HUES64 (cell line): Measurements from ENCODE around the gene GAB1.

Experiments
- H3K27ac ChIP-seq: 2 replicates; pipeline ENCODE4 v1.7.0; 2013; ENCODE audit warnings: low read depth, low read length, inconsistent platforms
- H3K27me3 ChIP-seq: 2 replicates; pipeline ENCODE4 v1.6.1; 2013; ENCODE audit warnings: mild to moderate bottlenecking, low read length; ENCODE audit not compliant: insufficient read depth
- H3K36me3 ChIP-seq: 2 replicates; pipeline ENCODE4 v1.6.1; 2013; ENCODE audit warnings: mild to moderate bottlenecking, low read length; ENCODE audit not compliant: insufficient read depth
- H3K4me1 ChIP-seq: 2 replicates; pipeline ENCODE4 v1.6.1; 2013; ENCODE audit warnings: mild to moderate bottlenecking, low read length, moderate library complexity; ENCODE audit not compliant: insufficient read depth
- H3K4me3 ChIP-seq: 2 replicates; pipeline ENCODE4 v1.5.1; 2013; ENCODE audit warnings: mild to moderate bottlenecking, low read length, moderate library complexity
- H3K9ac ChIP-seq: 2 replicates; pipeline ENCODE4 v1.6.1; 2013; ENCODE audit warnings: mild to moderate bottlenecking, low read depth, low read length
- H3K9me3 ChIP-seq: 2 replicates; pipeline ENCODE4 v1.6.1; 2013; ENCODE audit warnings: low read depth, low read length; ENCODE audit not compliant: insufficient read depth
- WGBS: fragments of 150-250, 120-280 bp; methylation state at CpG from one replicate; pipeline ENCODE4 v1.1.7; 2013; ENCODE audit warnings: missing lambda C conversion rate; 5-methylcytosine and 5-hydroxymethylcytosine counted together

The GAB1 gene

GRCh38 chr4:143306788-143307187 lies 29.9 kb upstream of the GAB1 start:
- Histone ChIP-seq H3K4me1 (no peaks in the 10 kb centered on the region), H3K9me3 (no peaks in the 10 kb centered on the region), H3K27me3 (no peaks in the 10 kb centered on the region), H3K27ac (no peak overlapping the region), H3K9ac (no peak overlapping the region), H3K4me3 (no peak overlapping the region), H3K36me3 (no peaks in the 10 kb centered on the region)
- WGBS: 93% methylated on average over 3 of the region's 3 CpGs

- H3K27ac ChIP-seq: no peak overlapping the region
- no peak overlapping the region for H3K9ac ChIP-seq
- H3K4me1 ChIP-seq: no peaks in the 10 kb centered on the region
- H3K4me3 ChIP-seq: no peak overlapping the region
- H3K27me3 ChIP-seq: no peaks in the 10 kb centered on the region
- no peaks in the 10 kb centered on the region for H3K9me3 ChIP-seq
- 96% methylated on average over 1 of the region's 1 CpG for WGBS
- H3K36me3 ChIP-seq: no peaks in the 10 kb centered on the region
Observed at GRCh38 chr4:143307531-143307930, 29.1 kb upstream of the GAB1 start.

- no peaks in the 10 kb centered on the region for H3K27me3 ChIP-seq
- H3K9me3 ChIP-seq: no peaks in the 10 kb centered on the region
- no peak overlapping the region for H3K27ac ChIP-seq
- no peak overlapping the region for H3K9ac ChIP-seq
- H3K4me1 ChIP-seq: no peaks in the 10 kb centered on the region
- H3K4me3 ChIP-seq: no peak overlapping the region
- no peaks in the 10 kb centered on the region for H3K36me3 ChIP-seq
Observed at GRCh38 chr4:143308377-143308776, 28.3 kb upstream of the GAB1 start.

- H3K4me3 ChIP-seq: no peak overlapping the region
- H3K9me3 ChIP-seq: no peaks in the 10 kb centered on the region
- no peaks in the 10 kb centered on the region for H3K36me3 ChIP-seq
- 92% methylated on average over 3 of the region's 3 CpGs for WGBS
- no peak overlapping the region for H3K27ac ChIP-seq
- H3K27me3 ChIP-seq: no peaks in the 10 kb centered on the region
- H3K9ac ChIP-seq: no peak overlapping the region
- H3K4me1 ChIP-seq: no peaks in the 10 kb centered on the region
Observed at GRCh38 chr4:143311924-143312323, 24.8 kb upstream of the GAB1 start.

- Histone ChIP-seq H3K36me3 (no peaks in the 10 kb centered on the region), H3K27ac (no peak overlapping the region), H3K4me1 (no peaks in the 10 kb centered on the region), H3K9me3 (no peaks in the 10 kb centered on the region), H3K27me3 (no peaks in the 10 kb centered on the region), H3K9ac (no peak overlapping the region), H3K4me3 (no peak overlapping the region)
- no CpG with 5 or more reads among the region's 1 CpG for WGBS
Observed at GRCh38 chr4:143313521-143313920, 23.2 kb upstream of the GAB1 start.

- no peaks in the 10 kb centered on the region for H3K9me3 ChIP-seq
- H3K36me3 ChIP-seq: no peaks in the 10 kb centered on the region
- no peak overlapping the region for H3K4me3 ChIP-seq
- H3K27me3 ChIP-seq: no peaks in the 10 kb centered on the region
- H3K9ac ChIP-seq: no peak overlapping the region
- no peaks in the 10 kb centered on the region for H3K4me1 ChIP-seq
- H3K27ac ChIP-seq: no peak overlapping the region
Observed at GRCh38 chr4:143313996-143314395, 22.7 kb upstream of the GAB1 start.

- no peak overlapping the region for H3K27ac ChIP-seq
- no peaks in the 10 kb centered on the region for H3K27me3 ChIP-seq
- 25% methylated on average over 1 of the region's 1 CpG for WGBS
Observed at GRCh38 chr4:143320113-143320512, 16.6 kb upstream of the GAB1 start.

GRCh38 chr4:143326735-143327134 lies 9.9 kb upstream of the GAB1 start:
- Histone ChIP-seq H3K9me3 (no peaks in the 10 kb centered on the region), H3K36me3 (no peaks in the 10 kb centered on the region), H3K27ac (no peak overlapping the region), H3K27me3 (no peaks in the 10 kb centered on the region), H3K9ac (no peak overlapping the region), H3K4me3 (no peak overlapping the region), H3K4me1 (no peaks in the 10 kb centered on the region)
- WGBS: 100% methylated on average over 1 of the region's 4 CpGs

More at GRCh38 chr4:143320113-143320512, 16.6 kb upstream of the GAB1 start:
- H3K36me3 ChIP-seq: no peaks in the 10 kb centered on the region
- peaks cover 3% of the 10 kb centered on the region; the same call in 1 of the 2 replicates for H3K4me1 ChIP-seq
- no peak overlapping the region for H3K9ac ChIP-seq
- H3K9me3 ChIP-seq: no peaks in the 10 kb centered on the region
- no peak overlapping the region for H3K4me3 ChIP-seq

GRCh38 chr4:143329985-143330384 lies 6.7 kb upstream of the GAB1 start:
- Histone ChIP-seq H3K9ac (no peak overlapping the region), H3K4me3 (no peak overlapping the region), H3K27me3 (no peaks in the 10 kb centered on the region), H3K27ac (no peak overlapping the region), H3K4me1 (no peaks in the 10 kb centered on the region), H3K9me3 (no peaks in the 10 kb centered on the region), H3K36me3 (no peaks in the 10 kb centered on the region)
- 87% methylated on average over 6 of the region's 6 CpGs for WGBS

- Histone ChIP-seq H3K9ac (peak overlapping the region; percentile 71), H3K4me1 (peaks cover 6% of the 10 kb centered on the region; the same call in 1 of the 2 replicates), H3K27ac (peak overlapping the region; percentile 89), H3K36me3 (no peaks in the 10 kb centered on the region), H3K9me3 (no peaks in the 10 kb centered on the region), H3K4me3 (peak overlapping the region; percentile 85), H3K27me3 (peaks cover 4% of the 10 kb centered on the region; the same call in 1 of the 2 replicates)
- WGBS: under 1% methylated on average over 80 of the region's 85 CpGs
Observed at GRCh38 chr4:143335979-143336780, 496 bp upstream of the GAB1 start.

GRCh38 chr4:143337600-143338287 lies 1.1 kb downstream of the GAB1 start:
- peaks cover 4% of the 10 kb centered on the region; the same call in 1 of the 2 replicates for H3K27me3 ChIP-seq
- peak overlapping the region; percentile 85 for H3K9ac ChIP-seq

More at GRCh38 chr4:143337600-143338287, 1.1 kb downstream of the GAB1 start:
- peaks cover 6% of the 10 kb centered on the region; the same call in 1 of the 2 replicates for H3K4me1 ChIP-seq
- WGBS: 1% methylated on average over 25 of the region's 25 CpGs
- H3K9me3 ChIP-seq: no peaks in the 10 kb centered on the region
- H3K36me3 ChIP-seq: no peaks in the 10 kb centered on the region
- H3K27ac ChIP-seq: no peak overlapping the region
- H3K4me3 ChIP-seq: peak overlapping the region; percentile 85
